Liver (tissue), 3 donors: ENCODE measurements around the gene SH2D3C.

ENCODE experiments used
- ATF3 ChIP-seq: IDR thresholded peaks from 2 replicates; pipeline ENCODE4 v1.6.1; 2016; ENCODE audit warnings: antibody characterized with exemption
- CTCF ChIP-seq: fragments of 150-350 bp; IDR thresholded peaks from 2 replicates; pipeline ENCODE4 v1.5.1; 2017; ENCODE audit warnings: improper control_type of control experiment, low read depth, low read length; ENCODE audit not compliant: missing input control
- EGR1 ChIP-seq, 2 donors: IDR thresholded peaks; 2 replicates each; pipeline ENCODE4 v1.6.1; 2016 to 2018; ENCODE audit warnings: antibody characterized with exemption in 2 of 2, low read depth in 2 of 2
- FOXA1 ChIP-seq: IDR thresholded peaks from 2 replicates; pipeline ENCODE4 v1.6.1; 2016; ENCODE audit warnings: antibody characterized with exemption
- JUND ChIP-seq, 2 donors: IDR thresholded peaks; 2 replicates each; pipeline ENCODE4 v1.6.1; 2016; ENCODE audit warnings: antibody characterized with exemption in 2 of 2
- MAX ChIP-seq: IDR thresholded peaks from 2 replicates; pipeline ENCODE4 v1.6.1; 2016; ENCODE audit warnings: antibody characterized with exemption
- NR2F2 ChIP-seq: IDR thresholded peaks from 2 replicates; pipeline ENCODE4 v1.6.1; 2016; ENCODE audit warnings: antibody characterized with exemption
- RAD21 ChIP-seq, 2 donors: IDR thresholded peaks; 2 replicates each; pipeline ENCODE4 v1.6.1; 2016; ENCODE audit warnings: antibody characterized with exemption in 2 of 2, mild to moderate bottlenecking in 2 of 2
- REST ChIP-seq: IDR thresholded peaks from 2 replicates; pipeline ENCODE4 v1.6.1; 2016; ENCODE audit warnings: antibody characterized with exemption, mild to moderate bottlenecking
- RXRA ChIP-seq, 2 donors: IDR thresholded peaks; 2 replicates each; pipeline ENCODE4 v1.6.1; 2017 to 2018; ENCODE audit warnings: antibody characterized with exemption in 2 of 2, mild to moderate bottlenecking in 1 of 2
- SP1 ChIP-seq: IDR thresholded peaks from 2 replicates; pipeline ENCODE4 v1.6.1; 2018; ENCODE audit warnings: antibody characterized with exemption, mild to moderate bottlenecking
- TAF1 ChIP-seq: conservative IDR thresholded peaks from 2 replicates; pipeline ENCODE4 v1.6.1; 2016; ENCODE audit warnings: antibody characterized with exemption, mild to moderate bottlenecking
- YY1 ChIP-seq: IDR thresholded peaks from 2 replicates; pipeline ENCODE4 v1.6.1; 2016; ENCODE audit warnings: antibody characterized with exemption, mild to moderate bottlenecking
- ZBTB33 ChIP-seq: IDR thresholded peaks from 2 replicates; pipeline ENCODE4 v1.6.1; 2016; ENCODE audit warnings: antibody characterized with exemption
- donor health status: healthy.
- donor health status: healthy.

- no peak for TF ChIP-seq CTCF
- no peak for TF ChIP-seq MAX
- no peak for TF ChIP-seq REST
- TF ChIP-seq RAD21 (IDR thresholded peaks at IDR 0.05): no peak
- no peak for TF ChIP-seq EGR1 (IDR thresholded peaks at IDR 0.05; ENCODE audit: low read depth in 2 of 2)
- TF ChIP-seq YY1: no peak
- no peak for TF ChIP-seq NR2F2
- TF ChIP-seq RXRA (IDR thresholded peaks at IDR 0.05): no peak
- TF ChIP-seq ZBTB33: no peak
- TF ChIP-seq JUND (IDR thresholded peaks at IDR 0.05): no peak
- TF ChIP-seq TAF1: no peak
- TF ChIP-seq ATF3: no peak
- TF ChIP-seq SP1: no peak
- TF ChIP-seq FOXA1: no peak
Measured at GRCh38 chr9:127724012-127724411, 54.5 kb downstream of the SH2D3C start.
